Stimulated activated effector memory CD8-positive, alpha-beta T cell treated with anti-CD3 and anti-CD28 coated beads, Interleukin-12 subunit alpha, Interleukin-12 subunit beta, amount 100 ng/mL, for 72 hours (primary cell): Measurements from ENCODE around the gene ACOXL.

Experiments used
- ATAC-seq: fragments of 150-1000 bp; cut with Tn5 transposase; 2 replicates; pipeline ENCODE4 v1.10.0; 2021
- DNase-seq, 2 donors: peaks; one replicate each; pipeline ENCODE4 v3.0.0; 2021 to 2022; ENCODE audit warnings: low spot score in 2 of 2
- H3K27ac Mint-ChIP-seq: one replicate; pipeline ENCODE4 v1.8.0; 2022; ENCODE audit warnings: mild to moderate bottlenecking, mixed read lengths
- H3K36me3 Mint-ChIP-seq: one replicate; pipeline ENCODE4 v1.8.0; 2022; ENCODE audit warnings: mild to moderate bottlenecking, mixed read lengths
- H3K4me1 Mint-ChIP-seq: one replicate; pipeline ENCODE4 v1.8.0; 2022; ENCODE audit warnings: mixed read lengths
- H3K4me3 Mint-ChIP-seq: one replicate; pipeline ENCODE4 v1.8.0; 2022; ENCODE audit warnings: mild to moderate bottlenecking, mixed read lengths
- H3K9me3 Mint-ChIP-seq: one replicate; pipeline ENCODE4 v1.8.0; 2022; ENCODE audit warnings: mixed read lengths

Gene ACOXL

DNA sequence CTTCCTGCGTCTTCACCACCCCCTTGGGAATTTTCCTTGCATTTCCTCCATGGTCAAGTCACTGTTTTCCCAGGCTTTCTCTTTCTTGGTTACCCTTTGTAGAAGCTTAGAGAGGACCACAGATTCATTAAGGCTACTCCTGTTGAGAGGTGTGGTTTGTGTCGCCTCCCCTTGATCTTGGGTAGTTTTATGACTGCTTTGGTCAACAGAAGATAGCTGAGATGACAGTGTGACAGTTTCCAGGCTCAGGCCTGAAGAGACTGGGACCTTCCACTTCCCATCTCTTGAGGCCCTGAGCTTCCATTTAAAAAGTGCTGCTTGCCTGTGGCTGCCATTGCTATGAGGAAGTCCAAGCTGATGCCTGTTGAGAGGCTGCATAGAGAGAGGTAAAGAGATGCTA, 5.4 kb downstream of the ACOXL start:
- ATAC-seq (no peak), DNase-seq (no peak)
- Mint-ChIP-seq H3K36me3 (no peaks in the 10 kb centered on the region), H3K4me3 (no peak overlapping the region), H3K9me3 (no peaks in the 10 kb centered on the region), H3K27ac (no peak overlapping the region), H3K4me1 (peaks cover 17% of the 10 kb centered on the region)

DNA sequence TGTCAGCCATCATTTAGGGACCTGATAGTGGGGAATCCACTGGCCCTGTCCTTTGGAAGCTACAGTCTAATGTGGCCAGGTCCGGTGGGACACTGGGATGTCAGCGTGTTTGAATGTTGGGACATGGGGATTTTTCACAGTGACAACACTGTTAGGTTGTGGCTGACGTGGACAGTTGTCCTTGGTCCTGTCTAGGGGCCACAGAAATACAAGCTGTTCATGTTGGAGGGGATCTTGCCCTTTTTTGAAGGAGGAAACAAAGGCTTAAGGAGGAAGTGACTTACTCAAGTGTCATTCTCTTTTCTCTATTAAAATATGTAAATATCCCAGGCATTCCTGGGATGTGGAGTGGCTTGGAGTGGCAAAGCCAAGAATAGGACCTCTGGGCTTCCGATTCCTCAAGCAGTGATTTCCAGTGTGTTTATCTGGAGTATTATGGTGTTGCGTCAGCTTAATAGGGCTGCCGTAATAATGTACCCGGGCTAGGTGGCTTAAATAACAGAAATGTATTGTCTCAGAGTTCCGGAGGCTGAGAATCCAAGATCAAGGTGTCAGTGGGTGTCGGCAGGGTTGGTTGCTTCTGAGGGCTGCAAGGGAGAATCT, 8.5 kb downstream of the ACOXL start:
- H3K4me1 Mint-ChIP-seq: peaks cover 9% of the 10 kb centered on the region
- H3K27ac Mint-ChIP-seq: no peak overlapping the region
- H3K9me3 Mint-ChIP-seq: no peaks in the 10 kb centered on the region
- no peak for ATAC-seq
- no peak for DNase-seq
- no peaks in the 10 kb centered on the region for H3K36me3 Mint-ChIP-seq
- no peak overlapping the region for H3K4me3 Mint-ChIP-seq

DNA sequence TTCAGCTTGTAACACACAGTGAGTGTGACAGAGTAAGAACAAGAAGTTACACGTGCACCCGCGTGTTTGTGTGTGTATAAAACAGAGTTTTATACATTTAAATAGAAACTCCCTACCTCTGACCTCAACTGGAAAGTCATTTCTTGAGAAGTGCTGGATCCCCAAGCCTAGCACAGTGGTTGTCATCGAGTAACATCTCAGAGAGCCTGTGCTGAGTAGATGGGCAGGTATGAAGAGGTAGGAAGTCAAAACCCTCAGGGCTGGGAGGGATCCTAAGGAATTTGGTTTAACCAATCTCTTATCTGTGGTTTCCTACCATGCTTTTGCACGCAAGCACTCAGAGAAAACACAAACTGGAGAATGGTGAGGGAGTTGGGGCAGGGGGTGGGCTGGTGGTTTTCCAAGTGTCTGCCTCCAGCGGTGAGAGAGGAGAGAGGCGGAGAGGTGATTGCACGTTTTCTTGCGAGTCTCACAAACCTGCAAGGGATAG, 9.2 kb downstream of the ACOXL start:
- Mint-ChIP-seq H3K4me1 (peaks cover 9% of the 10 kb centered on the region), H3K4me3 (no peak overlapping the region), H3K9me3 (no peaks in the 10 kb centered on the region), H3K27ac (no peak overlapping the region), H3K36me3 (no peaks in the 10 kb centered on the region)
- peak; percentile 81 for ATAC-seq
- DNase-seq: no peak

GRCh38 chr2:110742412-110742811, 10.0 kb downstream of the ACOXL start:
- no peak for ATAC-seq
- no peak overlapping the region for H3K27ac Mint-ChIP-seq
- peaks cover 10% of the 10 kb centered on the region for H3K4me1 Mint-ChIP-seq
- DNase-seq: no peak
- H3K4me3 Mint-ChIP-seq: no peak overlapping the region
- no peaks in the 10 kb centered on the region for H3K9me3 Mint-ChIP-seq
- H3K36me3 Mint-ChIP-seq: no peaks in the 10 kb centered on the region

- Mint-ChIP-seq H3K4me3 (no peak overlapping the region), H3K36me3 (no peaks in the 10 kb centered on the region), H3K4me1 (peaks cover 22% of the 10 kb centered on the region), H3K9me3 (no peaks in the 10 kb centered on the region), H3K27ac (no peak overlapping the region)
- DNase-seq (no peak), ATAC-seq (no peak)
These were observed 11.2 kb downstream of the ACOXL start for GRCh38 chr2:110743600-110743999.

DNA sequence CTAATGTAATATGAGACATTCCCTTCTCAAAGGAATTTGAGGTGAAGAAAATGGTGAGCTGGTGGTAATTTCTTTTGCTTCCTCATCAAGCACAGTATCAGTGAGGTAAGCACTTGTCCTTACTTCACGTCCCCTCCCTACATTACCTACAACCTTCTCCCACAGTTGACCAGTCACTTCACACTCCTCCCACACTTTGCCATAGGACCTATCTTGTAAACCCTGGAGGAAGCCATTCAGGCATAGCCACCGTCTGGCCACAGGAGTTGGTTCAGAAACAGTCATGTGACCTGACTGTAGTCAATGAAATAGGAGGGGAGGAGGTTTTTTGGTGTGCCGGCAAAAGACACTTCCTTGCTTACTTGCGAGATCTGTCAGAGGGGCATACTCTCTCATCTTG, 12.1 kb downstream of the ACOXL start:
- no peak overlapping the region for H3K27ac Mint-ChIP-seq
- ATAC-seq (no peak), DNase-seq (no peak)
- no peaks in the 10 kb centered on the region for H3K9me3 Mint-ChIP-seq
- no peak overlapping the region for H3K4me3 Mint-ChIP-seq
- no peaks in the 10 kb centered on the region for H3K36me3 Mint-ChIP-seq
- peaks cover 26% of the 10 kb centered on the region for H3K4me1 Mint-ChIP-seq

DNA sequence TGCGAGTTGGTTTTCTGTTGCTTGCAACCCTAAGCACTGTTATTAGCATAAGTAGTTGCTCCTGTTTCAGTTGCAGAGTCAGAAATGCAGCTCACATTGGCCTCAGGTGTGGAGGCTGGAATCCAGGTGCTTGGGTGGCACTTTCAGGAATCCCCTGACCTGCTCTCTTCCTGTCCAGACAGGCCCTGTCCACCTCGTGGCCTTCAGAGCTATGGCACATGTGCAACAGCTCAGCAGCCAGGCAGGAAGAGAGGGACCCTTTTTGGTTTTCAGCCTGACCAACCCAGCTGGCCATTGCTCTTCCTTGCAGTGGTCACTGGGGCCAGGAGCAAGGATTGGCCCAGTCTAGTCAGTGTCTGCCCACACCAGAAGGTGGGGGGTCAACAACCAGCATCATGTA, 12.7 kb downstream of the ACOXL start:
- H3K4me1 Mint-ChIP-seq: peaks cover 32% of the 10 kb centered on the region
- no peaks in the 10 kb centered on the region for H3K36me3 Mint-ChIP-seq
- ATAC-seq (no peak), DNase-seq (no peak)
- no peaks in the 10 kb centered on the region for H3K9me3 Mint-ChIP-seq
- no peak overlapping the region for H3K27ac Mint-ChIP-seq
- no peak overlapping the region for H3K4me3 Mint-ChIP-seq

DNA sequence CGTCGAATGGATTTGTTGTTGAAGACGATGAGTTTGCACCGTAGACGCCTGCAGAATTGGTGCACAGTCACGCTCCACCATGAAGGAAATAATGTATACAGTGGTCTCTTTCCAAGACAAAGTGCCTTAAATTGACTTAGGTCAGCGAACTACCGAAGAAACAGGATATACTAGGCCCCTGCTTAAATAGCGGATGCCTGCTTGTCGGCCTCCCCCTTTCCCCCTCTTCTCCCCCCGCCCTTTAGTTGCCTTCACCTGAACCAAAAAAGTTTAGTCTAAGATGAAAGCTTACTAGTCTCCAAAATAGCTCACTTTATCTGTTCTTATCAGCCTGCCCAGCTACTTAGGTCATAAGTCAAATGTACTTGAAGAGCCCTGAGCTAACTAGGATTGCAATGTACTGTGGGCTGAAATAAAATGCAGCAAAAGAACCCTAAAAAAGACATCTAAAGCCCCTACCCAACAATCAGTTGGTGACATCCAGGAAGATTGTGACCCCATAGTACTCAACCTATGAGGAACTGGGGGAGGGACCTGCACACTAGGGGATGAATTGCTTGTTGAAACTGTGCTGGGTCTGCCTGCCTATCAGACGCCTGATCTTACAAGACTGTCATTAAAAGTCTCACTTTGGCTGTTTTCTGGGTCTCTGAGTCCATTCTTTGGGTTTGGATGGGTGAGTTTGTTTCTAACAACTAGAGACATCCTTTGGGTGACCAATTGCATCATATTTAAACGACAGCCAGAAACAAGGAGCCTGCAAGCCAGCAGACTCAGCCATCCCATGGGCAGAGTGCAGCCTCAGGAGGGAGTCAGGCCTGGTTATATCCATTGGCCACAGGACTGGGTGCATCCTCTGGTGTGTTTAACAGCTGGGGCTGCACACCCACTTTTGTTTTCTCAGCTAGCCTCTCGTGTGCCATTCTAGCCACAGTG, 14.5 kb downstream of the ACOXL start:
- no peak overlapping the region for H3K4me3 Mint-ChIP-seq
- H3K27ac Mint-ChIP-seq: no peak overlapping the region
- peaks cover 24% of the 10 kb centered on the region for H3K4me1 Mint-ChIP-seq
- DNase-seq (peak in 1 of 2 donors; percentile 45), ATAC-seq (no peak)
- H3K36me3 Mint-ChIP-seq: no peaks in the 10 kb centered on the region
- H3K9me3 Mint-ChIP-seq: no peaks in the 10 kb centered on the region

DNA sequence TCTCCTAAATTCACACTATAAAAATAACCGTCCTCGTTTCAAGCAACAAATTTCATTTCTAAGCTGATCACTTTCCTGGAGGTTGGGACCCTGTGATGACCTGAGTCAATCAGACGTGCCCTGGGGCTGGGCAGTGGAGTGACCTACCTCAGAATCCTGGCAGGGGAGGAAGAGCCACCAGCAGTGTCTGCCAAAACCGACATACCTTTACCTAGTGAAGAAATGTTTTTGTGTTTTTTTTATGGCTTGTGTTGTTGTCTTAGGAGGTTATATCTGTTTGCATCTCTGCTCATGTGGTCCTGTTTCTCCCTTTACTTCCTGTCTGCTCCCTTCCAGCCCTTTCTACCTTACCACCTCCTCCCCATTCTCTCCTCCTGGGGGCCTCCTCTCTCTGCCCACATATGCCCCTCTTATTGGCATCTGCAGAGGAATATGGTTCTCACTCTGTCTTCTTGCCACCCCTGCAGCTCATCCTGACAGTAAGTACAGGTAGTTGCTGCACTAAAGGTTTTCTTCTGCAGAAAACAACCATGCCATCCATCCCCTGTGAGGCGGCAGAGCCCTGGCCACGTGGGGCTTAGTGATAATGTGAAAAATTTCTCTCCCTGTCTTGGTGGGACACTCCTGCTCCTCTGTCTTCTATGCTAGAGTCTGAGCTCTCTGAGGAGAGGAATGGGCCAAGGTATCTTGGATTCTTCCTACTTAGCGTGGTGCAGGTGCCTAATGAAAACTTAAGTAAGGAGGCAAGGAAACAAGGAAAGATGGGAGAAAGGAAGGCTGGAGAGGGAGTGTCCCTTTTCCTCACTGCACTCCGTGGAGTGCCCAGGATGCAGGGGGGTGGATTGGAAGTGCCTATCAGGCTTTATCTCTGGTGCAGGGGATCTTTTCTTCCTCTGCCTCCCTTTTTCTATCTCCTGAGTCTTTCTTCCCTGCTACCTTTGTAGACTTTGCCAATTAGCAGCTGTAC, 15.4 kb downstream of the ACOXL start:
- H3K27ac Mint-ChIP-seq: no peak overlapping the region
- ATAC-seq: no peak

DNA sequence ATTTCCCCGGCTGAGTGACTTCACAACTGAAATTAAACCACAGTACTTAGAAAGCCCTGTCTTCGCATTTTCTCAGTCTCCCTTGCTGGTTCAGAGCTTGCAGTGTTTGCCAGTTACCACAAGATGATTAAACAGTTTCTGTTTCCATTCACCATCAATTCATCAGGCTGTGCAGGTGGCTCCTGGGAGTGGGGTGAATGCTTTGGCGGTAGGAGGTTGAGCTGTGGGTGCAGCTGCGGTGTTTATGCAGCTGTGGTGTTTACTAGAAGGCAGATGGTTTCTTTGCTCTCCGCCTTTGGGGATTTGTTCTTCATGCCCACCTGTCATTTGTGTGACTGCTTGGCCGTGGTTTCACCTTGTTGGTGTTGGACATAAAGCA, 16.1 kb downstream of the ACOXL start:
- Mint-ChIP-seq H3K9me3 (no peaks in the 10 kb centered on the region), H3K36me3 (no peaks in the 10 kb centered on the region), H3K27ac (no peak overlapping the region), H3K4me3 (peak overlapping the region; percentile 16), H3K4me1 (peaks cover 23% of the 10 kb centered on the region)
- peak; percentile 46 to 81 for DNase-seq
- ATAC-seq: peak; percentile 99

More for the DNA sequence above, 15.4 kb downstream of the ACOXL start:
- no peaks in the 10 kb centered on the region for H3K9me3 Mint-ChIP-seq
- H3K4me3 Mint-ChIP-seq: peak overlapping the region; percentile 16
- H3K36me3 Mint-ChIP-seq: no peaks in the 10 kb centered on the region
- DNase-seq: peak in 1 of 2 donors; percentile 49
- peaks cover 23% of the 10 kb centered on the region for H3K4me1 Mint-ChIP-seq

DNA sequence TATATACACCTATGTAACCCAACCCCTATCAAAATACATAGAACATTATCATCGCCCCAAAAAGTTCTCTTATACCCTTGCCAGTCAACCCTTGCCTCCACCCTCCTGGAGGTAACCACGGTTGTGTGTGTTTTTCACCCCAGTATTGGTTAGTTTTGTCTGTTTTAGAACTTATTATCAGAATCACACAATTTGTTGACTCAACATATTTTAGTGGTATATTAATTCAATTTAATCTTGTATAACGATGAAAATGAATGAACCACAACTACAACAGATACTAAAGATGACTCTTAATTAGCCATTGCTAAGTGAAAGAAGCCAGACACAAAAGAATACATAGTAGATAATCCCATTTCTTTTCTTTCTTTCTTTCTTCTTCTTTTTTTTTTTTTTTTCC, 19.3 kb downstream of the ACOXL start:
- Mint-ChIP-seq H3K4me1 (peaks cover 23% of the 10 kb centered on the region), H3K9me3 (no peaks in the 10 kb centered on the region), H3K27ac (no peak overlapping the region), H3K4me3 (no peak overlapping the region), H3K36me3 (no peaks in the 10 kb centered on the region)
- ATAC-seq: no peak
- DNase-seq: no peak

- no peaks in the 10 kb centered on the region for H3K36me3 Mint-ChIP-seq
- no peak overlapping the region for H3K27ac Mint-ChIP-seq
- H3K9me3 Mint-ChIP-seq: no peaks in the 10 kb centered on the region
- DNase-seq (no peak), ATAC-seq (no peak)
- peaks cover 17% of the 10 kb centered on the region for H3K4me1 Mint-ChIP-seq
- H3K4me3 Mint-ChIP-seq: no peak overlapping the region
These were observed 20.5 kb downstream of the ACOXL start for GRCh38 chr2:110752871-110753270.

- H3K27ac Mint-ChIP-seq: no peak overlapping the region
- ATAC-seq (no peak), DNase-seq (no peak)
- H3K4me3 Mint-ChIP-seq: no peak overlapping the region
- H3K9me3 Mint-ChIP-seq: peaks cover 9% of the 10 kb centered on the region
- H3K36me3 Mint-ChIP-seq: no peaks in the 10 kb centered on the region
- H3K4me1 Mint-ChIP-seq: no peaks in the 10 kb centered on the region
These were observed 23.2 kb downstream of the ACOXL start for GRCh38 chr2:110755491-110756078.

DNA sequence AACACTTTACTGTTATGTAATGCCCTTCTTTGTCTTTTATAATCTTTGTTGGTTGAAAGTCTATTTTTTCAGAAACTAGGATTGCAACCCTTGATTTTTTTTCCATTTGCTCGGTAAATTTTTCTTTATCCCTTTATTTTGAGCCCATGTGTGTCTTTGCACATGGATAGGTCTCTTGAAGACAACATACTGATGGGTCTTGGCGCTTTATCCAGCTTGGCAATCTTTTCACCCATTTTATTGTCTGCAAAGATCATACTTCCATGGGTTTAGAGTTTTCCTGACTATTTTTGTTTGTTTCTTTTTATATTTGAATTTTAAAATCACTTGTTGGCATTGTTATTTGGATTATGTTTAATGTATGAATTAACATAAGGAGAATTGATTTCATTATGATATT, 27.0 kb downstream of the ACOXL start:
- Mint-ChIP-seq H3K4me1 (no peaks in the 10 kb centered on the region), H3K27ac (no peak overlapping the region), H3K36me3 (no peaks in the 10 kb centered on the region), H3K4me3 (no peak overlapping the region), H3K9me3 (peaks cover 9% of the 10 kb centered on the region)
- ATAC-seq: no peak
- no peak for DNase-seq

GRCh38 chr2:110764931-110765330, 32.6 kb downstream of the ACOXL start:
- ATAC-seq (no peak), DNase-seq (no peak)
- no peak overlapping the region for H3K27ac Mint-ChIP-seq
- H3K9me3 Mint-ChIP-seq: no peaks in the 10 kb centered on the region
- H3K36me3 Mint-ChIP-seq: no peaks in the 10 kb centered on the region
- no peaks in the 10 kb centered on the region for H3K4me1 Mint-ChIP-seq
- H3K4me3 Mint-ChIP-seq: no peak overlapping the region
